22Rv1 (cell line): ENCODE measurements around the gene ENPEP.

Source experiments
- CTCF ChIP-seq: fragments of 450-650 bp; IDR thresholded peaks from 2 replicates; pipeline ENCODE4 v1.5.1; 2017; ENCODE audit warnings: mild to moderate bottlenecking
- ZFX ChIP-seq: fragments of 450-650 bp; IDR thresholded peaks from 2 replicates; pipeline ENCODE4 v1.6.1; 2017; ENCODE audit warnings: antibody characterized with exemption, borderline replicate concordance

DNA sequence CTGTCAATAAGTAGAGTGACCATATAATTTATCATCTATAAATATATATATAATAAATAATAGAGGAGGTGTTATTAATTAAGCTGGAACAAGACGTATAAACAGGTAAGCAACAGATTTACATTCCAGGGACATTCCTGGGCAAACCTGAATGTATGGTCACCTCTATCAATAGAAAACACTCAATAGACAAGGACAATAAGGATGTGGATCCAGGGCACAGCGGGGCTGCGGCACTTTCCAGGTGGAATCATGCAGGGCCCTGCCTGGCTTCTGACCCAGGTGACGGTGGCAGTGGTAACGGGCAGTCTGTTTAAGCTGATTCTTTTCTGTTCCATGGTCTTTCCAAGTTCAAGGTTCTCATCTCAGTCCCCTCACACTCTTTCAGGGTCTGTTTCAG lies 22.5 kb downstream of the ENPEP start:
- TF ChIP-seq CTCF (no peak), ZFX (no peak)
